A204.1 (cell line): Measurements from ENCODE around the gene PLCXD1.
A peak's percentile ranks its signal among the peaks of the same experiment; 100 is the strongest.
"Not testable (repeated sequence)": the region's sequence is repeated elsewhere in the genome, so short reads cannot be mapped to it uniquely, and the experiment has no call there.

Experiments used
- FAIRE-seq: peaks from 2 replicates; lab custom pipeline; 2012; peaks lifted over from hg19 to GRCh38; lab: Jason Lieb, UNC

The PLCXD1 gene

DNA sequence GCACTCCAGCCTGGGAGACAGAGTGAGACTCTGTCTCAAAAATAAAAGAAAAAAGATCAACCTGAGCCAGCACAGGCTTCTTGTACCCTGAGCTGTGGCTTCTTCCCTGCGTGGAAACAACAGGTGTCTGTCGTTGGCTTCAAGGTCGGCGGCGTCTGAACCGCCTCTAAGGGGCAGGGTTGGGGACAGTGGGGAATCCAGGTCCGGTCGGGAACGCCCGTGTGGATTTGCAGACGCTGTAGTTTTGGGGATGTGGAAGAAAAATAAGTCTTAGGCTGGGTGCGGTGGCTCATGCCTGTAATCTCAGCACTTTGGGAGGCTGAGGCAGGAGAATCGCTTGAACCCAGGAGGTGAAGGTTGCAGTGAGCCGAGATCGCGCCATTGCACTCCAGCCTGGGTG, 17.2 kb upstream of the PLCXD1 start:
- not testable (repeated sequence) for FAIRE-seq

DNA sequence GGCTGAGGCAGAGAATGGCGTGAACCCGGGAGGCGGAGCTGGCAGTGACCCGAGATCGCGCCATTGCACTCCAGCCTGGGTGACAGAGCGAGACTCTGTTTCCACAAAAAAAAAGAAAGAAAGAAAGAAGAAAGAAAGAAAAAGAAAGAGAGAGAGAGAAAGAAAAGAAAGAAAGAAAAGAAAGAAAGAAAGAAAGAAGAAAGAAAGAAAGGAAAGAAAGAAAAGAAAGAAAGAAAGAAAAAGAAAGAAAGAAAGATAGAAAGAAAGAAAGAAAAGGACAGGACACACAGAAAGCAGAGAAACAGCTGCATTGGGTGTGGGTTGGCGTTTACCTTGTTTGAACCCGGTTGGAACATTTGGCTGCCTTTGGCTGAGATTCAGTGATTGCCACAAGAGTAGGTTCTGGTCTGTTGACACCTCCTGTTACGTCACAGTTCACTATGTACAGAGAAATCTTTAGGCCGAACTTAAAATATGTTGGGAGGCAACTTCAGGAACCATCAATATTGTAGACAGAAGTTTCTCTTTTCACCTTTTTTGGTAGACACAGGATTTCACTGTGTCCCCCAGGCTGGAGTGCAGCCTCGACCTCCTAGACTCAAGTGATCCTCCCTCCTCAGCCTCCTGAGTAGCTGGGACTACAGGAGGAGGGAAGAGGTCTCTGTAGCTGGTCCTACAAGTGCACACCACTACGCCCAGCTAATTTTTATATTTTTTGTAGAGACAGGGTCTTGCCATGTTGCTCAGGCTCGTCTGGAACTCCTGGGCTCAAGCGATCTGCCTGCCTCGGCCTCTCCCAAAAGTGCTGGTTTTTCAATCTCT, 16.3 kb upstream of the PLCXD1 start:
- FAIRE-seq = no peak

DNA sequence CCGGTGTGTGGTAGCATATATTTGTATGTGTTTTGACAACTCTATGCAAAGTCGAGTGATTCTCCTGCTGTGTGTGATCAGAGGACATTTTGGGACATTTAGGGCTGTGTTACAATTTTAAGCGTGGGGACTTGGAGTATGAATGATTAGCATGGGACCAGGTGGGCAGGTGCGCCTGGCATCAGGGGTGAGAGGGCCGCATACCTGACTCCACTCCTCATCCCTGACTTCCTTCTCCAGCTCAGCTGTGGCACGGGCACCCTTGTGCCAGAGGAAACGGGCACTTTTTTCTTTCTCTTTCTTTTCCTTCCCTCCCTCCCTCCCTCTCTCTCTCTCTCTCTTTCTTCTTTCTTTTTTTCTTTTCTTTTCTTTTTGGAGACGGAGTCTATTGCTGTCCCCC, 15.7 kb upstream of the PLCXD1 start:
- FAIRE-seq = no peak

DNA sequence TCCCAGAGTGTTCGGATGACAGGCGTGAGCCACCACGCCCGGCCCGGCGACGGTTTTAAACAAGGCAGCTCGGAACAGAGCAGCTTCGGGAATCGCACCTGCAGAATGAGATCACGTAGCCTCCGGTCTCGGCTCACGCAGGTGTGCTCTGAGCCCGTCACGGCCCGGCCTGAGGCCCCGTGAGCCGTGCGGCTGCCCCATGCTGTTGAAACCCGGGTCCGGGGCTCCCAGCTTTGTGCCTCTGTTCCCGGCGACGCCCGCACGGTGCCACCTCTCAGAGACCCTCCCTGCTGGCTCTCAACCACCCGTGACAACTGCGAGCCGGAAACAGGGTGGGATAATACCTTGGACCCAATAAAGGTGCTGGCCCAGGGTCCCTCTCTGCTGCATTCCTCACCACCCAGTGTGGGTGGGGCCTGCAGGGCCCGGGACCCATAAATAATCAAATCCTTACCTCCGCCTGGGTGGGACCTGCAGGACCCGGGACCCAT, 13.4 kb upstream of the PLCXD1 start:
- FAIRE-seq = no peak

DNA sequence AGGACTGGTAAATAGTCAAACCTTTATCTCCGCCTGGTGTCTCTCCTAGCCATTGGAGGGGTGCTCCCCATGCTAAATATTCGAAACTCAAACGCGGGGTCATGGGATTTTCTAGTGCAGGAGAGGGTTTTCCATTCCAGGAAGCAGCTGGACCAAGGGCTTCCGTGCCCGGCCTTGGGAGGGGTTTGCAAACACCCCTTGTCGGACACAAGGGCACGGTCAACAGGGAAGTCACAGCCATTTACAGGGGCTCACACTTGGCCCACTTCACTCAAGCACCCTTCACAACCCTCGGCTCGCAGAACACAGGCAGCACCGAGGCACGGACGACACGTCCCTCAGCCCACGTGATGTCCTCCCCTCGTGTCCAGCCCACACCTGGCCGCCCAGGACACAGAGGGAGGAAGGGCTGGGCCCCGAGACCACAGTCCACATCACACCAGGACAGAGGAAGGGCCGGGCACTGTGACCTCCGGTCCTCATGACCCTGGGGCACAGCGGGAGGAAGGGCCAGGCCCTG, 10.3 kb upstream of the PLCXD1 start:
- FAIRE-seq = no peak

DNA sequence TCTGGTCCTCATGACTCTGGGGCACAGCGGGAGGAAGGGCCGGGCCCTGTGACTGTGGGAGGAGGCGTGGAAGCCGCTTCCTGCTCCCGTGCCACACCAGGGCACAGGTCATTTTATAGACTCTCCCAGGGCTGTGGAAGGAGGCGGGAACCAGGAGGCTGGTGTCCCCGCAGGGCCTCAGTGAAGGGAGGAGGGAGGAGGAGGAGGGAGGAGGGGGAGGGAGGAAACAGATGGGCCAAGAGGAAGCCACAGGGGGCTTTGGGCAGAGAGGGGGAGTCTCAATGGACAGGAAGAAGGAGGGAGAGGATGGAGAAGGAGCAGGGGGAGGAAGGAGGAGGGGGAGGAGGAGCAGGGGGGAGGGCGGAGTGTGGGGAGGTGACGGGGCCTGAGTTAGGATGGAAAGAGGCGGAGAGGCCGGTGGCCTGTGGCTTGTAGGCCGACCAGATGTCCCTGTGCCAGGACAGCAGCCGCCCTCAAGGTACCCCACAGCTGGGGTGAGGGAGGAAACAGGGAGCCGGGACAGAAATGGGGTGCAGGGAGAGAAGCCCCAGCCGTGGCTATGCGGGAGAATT, 6.2 kb upstream of the PLCXD1 start:
- no peak for FAIRE-seq

DNA sequence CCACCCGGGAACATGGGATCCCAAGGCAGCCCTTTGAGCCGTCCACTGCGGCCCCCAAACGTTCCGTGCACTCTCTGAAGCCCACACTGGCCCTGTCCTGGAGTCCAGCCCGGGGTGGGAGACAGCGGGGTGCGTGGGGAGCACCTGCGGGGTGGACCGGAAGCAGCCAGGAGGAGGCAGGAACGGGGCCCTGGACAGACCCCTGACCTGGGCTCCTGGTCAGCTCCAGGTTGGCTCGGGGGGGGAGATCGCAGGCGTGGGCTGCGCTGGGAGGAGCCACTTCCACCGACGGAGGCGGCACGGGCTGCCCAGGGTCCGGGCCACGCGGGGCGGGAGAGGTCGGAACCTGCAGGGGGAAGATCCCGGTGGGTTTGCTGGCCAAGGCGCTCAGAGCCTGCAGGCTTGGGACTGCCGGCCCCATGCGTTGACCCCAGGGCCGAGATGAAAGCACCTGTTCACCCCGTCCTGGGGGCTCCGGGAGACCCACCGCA, 5.7 kb upstream of the PLCXD1 start:
- no peak for FAIRE-seq

DNA sequence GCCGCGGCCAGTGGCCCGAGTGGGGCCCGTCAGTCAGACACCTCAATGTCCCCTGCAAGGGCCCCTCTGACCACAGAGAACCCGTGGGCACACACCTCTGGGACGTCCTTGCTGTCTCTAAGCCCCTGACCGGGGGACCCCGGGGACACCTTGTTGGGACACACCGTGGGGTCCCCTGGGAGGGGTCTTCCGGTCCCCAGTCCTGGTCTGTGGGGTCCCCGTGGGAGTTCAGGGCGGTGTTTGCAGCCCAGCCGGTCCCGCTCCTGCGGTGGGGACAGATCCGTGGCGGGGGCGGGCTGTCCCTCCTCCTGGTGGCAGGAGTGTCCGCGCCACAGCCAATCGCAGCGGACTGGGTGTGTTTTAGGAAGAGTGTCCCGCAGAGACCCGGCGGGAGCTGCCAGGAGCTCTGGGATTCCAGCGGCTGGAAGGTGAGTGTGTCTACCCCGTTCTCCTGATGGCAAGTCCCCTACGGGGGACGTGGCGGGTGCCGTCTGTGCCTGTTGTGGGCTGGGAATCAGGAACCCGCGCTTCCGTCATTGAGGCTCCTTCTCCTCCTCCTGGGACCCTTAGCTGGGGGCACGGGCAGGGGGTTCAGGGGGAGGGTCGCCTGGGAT, 5.1 kb upstream of the PLCXD1 start:
- no peak for FAIRE-seq

DNA sequence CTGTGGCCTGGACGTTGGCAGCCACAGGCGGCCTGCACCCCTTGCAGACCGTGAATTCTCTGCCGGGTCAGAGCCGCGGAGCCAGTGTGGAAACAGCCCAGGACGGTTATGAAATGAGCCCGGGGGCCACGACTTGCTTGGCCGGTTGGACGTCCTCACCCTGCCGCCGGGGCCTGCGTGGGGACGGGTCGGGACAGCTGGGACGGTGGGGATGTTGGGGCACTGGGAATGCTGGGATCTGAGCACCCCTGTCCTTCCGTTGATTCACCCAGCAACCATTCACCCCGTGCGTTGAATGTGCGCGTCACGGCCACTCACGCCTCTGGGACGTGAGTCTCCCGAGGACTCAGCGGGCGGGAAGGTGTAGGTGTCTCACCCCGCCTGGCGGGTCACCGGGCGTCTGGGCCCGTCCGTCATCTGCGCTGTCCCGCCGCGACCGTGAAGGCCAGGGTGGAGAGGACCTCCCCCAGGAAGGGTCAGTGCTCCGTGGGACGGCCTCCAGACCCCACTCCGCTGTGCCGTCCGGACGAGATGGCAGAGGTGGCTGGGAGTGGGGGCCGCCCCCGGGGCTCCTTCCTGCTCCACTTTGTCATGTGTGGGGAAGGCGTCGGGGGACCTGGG, 4.5 kb upstream of the PLCXD1 start:
- no peak for FAIRE-seq

DNA sequence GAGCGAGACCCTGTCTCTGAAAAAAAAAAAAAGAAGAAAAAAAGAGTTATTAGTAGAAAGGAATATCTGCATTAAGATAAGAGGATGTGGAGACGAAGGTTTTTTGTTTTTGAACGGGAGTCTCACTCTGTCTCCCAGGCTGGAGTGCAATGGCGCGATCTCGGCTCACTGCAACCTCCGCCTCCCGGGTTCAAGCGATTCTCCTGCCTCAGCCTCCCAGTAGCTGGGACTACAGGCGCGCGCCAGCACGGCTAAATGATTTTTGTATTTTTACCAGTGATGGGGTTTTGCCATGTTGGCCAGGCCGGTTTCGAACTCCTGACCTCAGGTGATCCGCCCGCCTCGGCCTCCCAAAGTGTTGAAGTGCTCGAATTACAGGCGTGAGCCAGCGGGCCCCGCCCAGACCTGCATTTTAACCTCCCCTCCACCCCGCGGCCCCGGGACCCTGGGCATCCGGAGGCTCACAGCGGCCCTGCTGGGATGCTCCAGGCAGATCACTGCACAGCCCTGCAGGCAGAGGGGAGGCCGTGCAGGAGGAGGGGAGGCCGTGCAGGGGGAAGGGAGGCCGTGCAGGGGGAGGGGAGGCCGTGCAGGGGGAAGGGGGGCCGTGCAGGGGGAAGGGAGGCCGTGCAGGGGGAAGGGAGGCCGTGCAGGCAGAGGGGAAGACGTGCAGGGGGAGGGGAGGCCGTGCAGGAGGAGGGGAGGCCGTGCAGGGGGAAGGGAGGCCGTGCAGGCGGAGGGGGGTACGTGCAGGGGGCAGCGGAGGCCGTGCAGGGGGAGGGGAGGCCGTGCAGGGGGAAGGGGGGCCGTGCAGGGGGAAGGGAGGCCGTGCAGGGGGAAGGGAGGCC, 1.2 kb upstream of the PLCXD1 start:
- FAIRE-seq = not testable (repeated sequence)

DNA sequence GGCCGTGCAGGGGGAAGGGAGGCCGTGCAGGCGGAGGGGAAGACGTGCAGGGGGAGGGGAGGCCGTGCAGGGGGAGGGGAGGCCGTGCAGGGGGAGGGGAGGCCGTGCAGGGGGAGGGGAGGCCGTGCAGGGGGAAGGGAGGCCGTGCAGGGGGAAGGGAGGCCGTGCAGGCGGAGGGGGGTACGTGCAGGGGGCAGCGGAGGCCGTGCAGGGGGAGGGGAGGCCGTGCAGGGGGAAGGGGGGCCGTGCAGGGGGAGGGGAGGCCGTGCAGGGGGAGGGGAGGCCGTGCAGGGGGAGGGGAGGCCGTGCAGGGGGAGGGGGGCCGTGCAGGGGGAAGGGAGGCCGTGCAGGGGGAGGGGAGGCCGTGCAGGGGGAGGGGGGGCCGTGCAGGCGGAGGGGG, 459 bp upstream of the PLCXD1 start:
- FAIRE-seq = not testable (repeated sequence)

DNA sequence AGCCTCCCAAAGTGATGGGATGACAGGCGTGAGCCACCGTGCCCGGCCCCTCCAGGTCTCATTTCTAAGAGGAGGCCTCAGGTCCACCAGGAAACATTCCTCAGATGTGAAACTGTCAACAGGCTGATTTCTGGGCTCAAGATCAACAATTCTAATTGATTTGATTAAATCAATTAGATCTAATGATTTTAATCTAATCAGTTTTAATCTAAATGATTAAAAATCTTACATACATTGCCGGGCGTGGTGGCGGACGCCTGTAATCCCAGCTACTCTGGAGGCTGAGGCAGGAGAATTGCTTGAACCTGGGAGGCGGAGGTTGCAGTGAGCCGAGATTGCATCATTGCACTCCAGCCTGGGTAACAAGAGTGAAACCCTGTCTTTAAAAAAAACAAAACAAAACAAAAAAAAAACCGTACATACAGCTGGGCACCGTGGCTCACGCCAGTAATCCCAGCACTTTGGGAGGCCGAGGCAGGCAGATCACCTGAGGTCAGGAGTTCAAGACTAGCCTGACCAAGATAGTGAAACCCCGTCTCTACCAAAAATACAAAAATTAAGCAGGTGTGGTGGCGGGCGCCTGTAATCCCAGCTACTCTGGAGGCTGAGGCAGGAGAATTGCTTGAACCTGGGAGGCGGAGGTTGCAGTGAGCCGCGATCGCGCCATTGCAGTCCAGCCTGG, 960 bp downstream of the PLCXD1 start:
- FAIRE-seq = not testable (repeated sequence)

DNA sequence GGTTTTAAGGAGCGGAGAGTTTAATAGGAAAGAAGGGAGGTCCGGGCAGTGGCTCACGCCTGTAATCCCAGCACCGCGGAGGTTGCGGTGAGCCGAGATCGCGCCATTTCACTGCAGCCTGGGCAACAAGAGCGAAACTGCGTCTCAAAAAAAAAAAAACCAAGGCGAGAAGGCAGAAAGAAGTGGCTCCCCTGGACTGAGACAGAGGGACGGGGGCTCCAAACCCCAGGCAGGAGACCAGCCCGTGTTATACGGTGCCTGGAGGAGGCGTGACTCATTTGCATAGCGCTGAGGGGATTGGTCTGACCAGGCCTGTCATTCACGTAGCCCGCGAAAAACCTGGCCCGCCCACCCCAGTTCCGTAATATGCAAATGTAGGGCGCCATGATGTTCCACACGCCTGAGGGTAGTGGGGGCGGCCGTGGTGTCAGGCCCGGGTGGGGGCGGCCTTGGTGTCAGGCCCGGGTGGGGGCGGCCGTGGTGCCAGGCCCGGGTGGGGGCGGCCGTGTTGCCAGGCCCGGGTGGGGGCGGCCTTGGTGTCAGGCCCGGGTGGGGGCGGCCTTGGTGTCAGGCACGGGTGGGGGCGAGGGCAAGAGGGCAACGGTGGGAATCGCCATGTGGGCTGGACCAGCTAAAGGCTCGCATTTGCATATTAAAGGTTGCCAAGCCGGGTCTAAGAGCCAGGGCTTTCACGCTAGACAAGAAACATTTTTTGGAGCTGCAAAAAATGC, 2.1 kb downstream of the PLCXD1 start:
- FAIRE-seq = peak; percentile 55

DNA sequence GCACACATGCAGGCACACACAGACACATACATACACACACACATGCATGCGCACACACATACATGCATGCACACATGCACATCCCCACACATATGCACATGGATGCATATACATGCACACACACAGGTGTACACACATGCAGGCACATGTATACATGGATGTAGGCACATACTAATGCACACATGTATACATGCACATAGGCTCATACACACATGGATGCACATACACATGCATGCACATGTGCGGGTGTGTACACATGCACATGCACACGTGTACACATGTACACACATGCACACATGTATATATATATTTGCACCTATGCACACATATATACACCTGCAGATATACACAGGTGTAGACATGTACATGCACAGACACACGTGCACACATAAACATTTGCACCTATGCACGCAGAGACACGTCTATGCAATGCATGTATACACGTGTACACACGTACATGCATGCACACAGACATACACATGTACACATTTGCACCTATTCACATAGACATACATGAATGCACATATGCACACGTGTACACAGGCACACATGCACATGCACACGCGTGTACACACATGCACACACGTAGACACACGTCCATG, 4.0 kb downstream of the PLCXD1 start:
- no peak for FAIRE-seq

DNA sequence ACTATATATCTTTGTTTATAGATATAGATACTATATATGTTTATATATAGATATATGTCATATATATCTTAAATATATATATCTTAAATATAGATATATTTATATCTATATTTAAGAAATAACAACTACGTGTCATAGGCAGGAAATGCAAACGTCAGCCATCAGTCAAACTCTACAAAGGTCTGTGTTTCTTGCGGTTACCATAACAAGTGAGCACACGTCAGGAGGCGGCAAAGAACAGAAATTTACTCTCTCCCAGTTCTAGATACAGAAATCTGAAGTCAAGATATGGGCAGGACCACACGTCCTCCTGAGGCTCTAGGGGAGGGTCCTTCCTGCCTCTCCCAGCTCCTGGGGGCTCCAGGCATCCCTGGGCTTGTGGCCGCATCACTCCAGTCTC, 6.5 kb downstream of the PLCXD1 start:
- no peak for FAIRE-seq

DNA sequence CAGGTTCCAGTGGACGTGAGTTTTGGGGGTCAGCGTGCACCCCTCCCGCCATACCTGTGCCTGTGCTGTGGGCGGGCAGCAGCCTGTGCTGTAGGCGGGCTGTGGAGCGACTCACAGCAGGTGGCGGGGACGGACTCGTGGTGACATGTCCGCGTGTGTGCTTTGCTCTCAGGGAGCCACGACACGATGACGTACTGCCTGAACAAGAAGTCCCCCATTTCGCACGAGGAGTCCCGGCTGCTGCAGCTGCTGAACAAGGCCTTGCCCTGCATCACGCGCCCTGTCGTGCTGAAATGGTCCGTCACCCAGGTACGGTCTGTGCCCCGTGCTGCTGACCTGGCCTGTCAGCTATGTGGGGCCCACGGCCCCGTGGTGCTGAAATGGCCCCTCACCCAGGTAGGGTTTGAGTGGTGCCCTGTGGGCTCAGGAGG, 7.4 kb downstream of the PLCXD1 start:
- FAIRE-seq = no peak

DNA sequence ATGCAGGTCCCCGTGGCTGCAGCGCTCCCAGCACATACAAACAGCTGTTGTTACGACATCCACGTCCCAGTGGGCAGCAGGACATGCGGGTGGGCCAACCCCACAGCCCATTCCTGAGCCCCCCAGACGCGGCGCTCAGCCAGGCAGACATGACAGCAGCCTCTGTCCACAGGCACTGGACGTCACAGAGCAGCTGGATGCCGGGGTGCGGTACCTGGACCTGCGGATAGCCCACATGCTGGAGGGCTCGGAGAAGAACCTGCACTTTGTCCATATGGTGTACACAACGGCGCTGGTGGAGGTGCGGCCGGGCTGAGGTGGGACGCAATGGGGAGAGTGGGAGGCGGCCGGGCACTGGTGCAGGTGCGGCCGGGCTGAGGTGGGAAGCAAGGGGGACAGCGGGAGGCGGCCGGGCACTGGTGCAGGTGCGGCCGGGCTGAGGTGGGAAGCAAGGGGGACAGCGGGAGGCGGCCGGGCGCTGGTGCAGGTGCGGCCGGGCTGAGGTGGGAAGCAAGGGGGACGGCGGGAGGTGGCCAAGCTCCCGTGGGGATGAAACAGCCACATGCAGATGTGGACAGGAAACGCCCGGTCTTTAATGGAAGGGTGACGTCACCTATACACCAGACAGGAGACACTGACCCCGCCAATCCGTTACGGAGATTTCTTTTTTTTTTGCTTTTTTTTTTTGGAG, 9.4 kb downstream of the PLCXD1 start:
- FAIRE-seq = no peak

DNA sequence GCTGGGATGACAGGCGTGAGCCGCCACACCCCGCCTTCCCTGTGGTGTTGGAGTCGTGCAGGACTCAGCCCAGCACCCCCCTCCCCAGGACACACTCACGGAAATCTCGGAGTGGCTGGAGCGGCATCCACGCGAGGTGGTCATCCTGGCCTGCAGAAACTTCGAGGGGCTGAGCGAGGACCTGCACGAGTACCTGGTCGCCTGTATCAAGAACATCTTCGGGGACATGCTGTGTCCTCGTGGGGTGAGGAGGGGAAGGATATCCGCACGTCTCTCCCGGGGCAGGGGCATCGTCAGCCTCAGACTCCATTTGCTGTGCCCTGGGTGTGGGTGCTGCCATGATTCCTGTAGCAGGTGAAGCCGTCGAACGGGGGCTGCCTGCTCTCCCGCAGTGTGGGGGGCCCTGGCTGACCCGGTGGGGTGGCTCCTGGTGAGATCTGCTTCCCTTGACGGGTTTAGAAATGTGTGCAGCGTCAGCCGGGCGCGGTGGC, 10.3 kb downstream of the PLCXD1 start:
- no peak for FAIRE-seq
